GOT3 (cell line): Measurements from ENCODE around the gene FAM83F.
"Not testable (repeated sequence)": the region's sequence is repeated elsewhere in the genome, so short reads cannot be mapped to it uniquely, and the experiment has no call there.

ENCODE experiments used
- DNase-seq: peaks from one replicate; lab custom pipeline; 2025; ENCODE audit warnings: mixed read lengths; lab: John Stamatoyannopoulos, UW

Gene FAM83F

GRCh38 chr22:39966470-39966869, 28.3 kb upstream of the FAM83F start:
- DNase-seq: no peak

- no peak for DNase-seq
These were observed 27.5 kb upstream of the FAM83F start for GRCh38 chr22:39967103-39967829.

- no peak for DNase-seq
These were observed 26.5 kb upstream of the FAM83F start for GRCh38 chr22:39967996-39968972.

- DNase-seq: no peak
These were observed 24.0 kb upstream of the FAM83F start for GRCh38 chr22:39970742-39971141.

GRCh38 chr22:39972641-39973040, 22.1 kb upstream of the FAM83F start:
- DNase-seq: no peak

GRCh38 chr22:39973656-39974055, 21.1 kb upstream of the FAM83F start:
- DNase-seq: no peak

- no peak for DNase-seq
These were observed 20.7 kb upstream of the FAM83F start for GRCh38 chr22:39974065-39974464.

GRCh38 chr22:39979048-39979447, 15.7 kb upstream of the FAM83F start:
- no peak for DNase-seq

GRCh38 chr22:39979458-39979857, 15.3 kb upstream of the FAM83F start:
- no peak for DNase-seq

- no peak for DNase-seq
These were observed 14.2 kb upstream of the FAM83F start for GRCh38 chr22:39980596-39980995.

- DNase-seq: no peak
These were observed 11.4 kb upstream of the FAM83F start for GRCh38 chr22:39983346-39983745.

GRCh38 chr22:39984006-39984405, 10.7 kb upstream of the FAM83F start:
- no peak for DNase-seq

GRCh38 chr22:39984746-39985145, 10.0 kb upstream of the FAM83F start:
- DNase-seq: no peak

GRCh38 chr22:39985383-39986035, 9.2 kb upstream of the FAM83F start:
- no peak for DNase-seq

GRCh38 chr22:39988386-39989114, 6.2 kb upstream of the FAM83F start:
- no peak for DNase-seq

- no peak for DNase-seq
These were observed 5.1 kb upstream of the FAM83F start for GRCh38 chr22:39989633-39990032.

- no peak for DNase-seq
These were observed 4.1 kb upstream of the FAM83F start for GRCh38 chr22:39990686-39991085.

GRCh38 chr22:39991159-39991860, 3.4 kb upstream of the FAM83F start:
- DNase-seq: no peak

- no peak for DNase-seq
These were observed 2.5 kb upstream of the FAM83F start for GRCh38 chr22:39992088-39992826.

GRCh38 chr22:39992894-39993293, 1.9 kb upstream of the FAM83F start:
- not testable (repeated sequence) for DNase-seq
